Measurements from ENCODE around the gene BBIP1. TPM values are rescaled to one million over a fixed set of nuclear protein-coding genes. Genes with fewer than 3 reads are reported as not detected.

Gene BBIP1
- total and polyA plus RNA-seq, 2 experiments from 2014 or later, result 14.8 to 56.5 TPM

DNA sequence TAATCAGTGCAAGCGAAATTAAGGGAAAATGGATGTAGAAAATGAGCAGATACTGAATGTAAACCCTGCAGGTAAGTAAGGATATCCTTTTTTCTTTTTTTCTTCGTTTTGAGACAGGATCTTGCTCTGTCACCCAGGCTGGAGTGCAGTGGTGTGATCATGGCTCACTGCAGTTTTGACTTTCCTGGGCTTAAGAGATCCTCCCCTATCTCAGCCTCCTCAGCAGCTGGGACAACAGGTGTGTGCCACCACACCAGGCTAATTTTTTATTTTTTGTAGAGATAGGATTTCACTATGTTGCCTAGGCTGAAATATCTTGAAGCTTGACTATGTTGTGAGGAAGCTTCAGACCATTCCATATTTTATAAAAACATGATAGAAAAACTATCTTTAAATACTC, 43.0 kb downstream of the BBIP1 start (continued):
- no peak for TF ChIP-seq EZH2phosphoT487 (IDR thresholded peaks at IDR 0.05; ENCODE audit: unreplicated experiment)
- no peak for TF ChIP-seq STAT1 (IDR thresholded peaks at IDR 0.05; ENCODE audit: unreplicated experiment)
- TF ChIP-seq POLR2AphosphoS5 (IDR thresholded peaks at IDR 0.05; ENCODE audit: low read depth), result no peak

DNA sequence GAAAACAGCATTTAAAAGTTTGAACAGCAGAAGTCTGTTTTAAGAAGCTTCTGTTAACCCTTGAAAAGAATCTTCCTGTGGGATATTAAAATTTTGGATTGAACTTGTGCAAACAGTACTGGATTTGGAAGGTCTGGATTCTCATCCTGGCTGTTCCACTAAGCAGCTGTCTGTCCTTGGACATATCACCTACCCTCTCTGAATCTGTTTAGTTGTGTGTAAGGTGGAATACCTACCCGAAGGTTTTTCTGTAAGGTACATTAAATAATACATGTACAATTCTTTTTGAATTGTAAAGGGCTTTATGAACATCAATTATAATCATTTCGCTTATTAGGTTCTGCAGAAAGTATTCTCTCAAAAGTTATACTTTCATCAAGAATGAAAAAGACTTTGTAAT, 45.0 kb downstream of the BBIP1 start:
- peaks cover 19% of the 10 kb centered on the region for H3K4me1 Mint-ChIP-seq
- H3K79me2 ChIP-seq (replicated peaks; ENCODE audit: insufficient read depth), result peaks cover 13% of the 10 kb centered on the region
- no peaks in the 10 kb centered on the region for H3K36me3 ChIP-seq (ENCODE audit: insufficient read depth)
- peaks cover 22% of the 10 kb centered on the region for H3K4me1 ChIP-seq (ENCODE audit: insufficient read depth)
- H3K9me2 ChIP-seq (ENCODE audit: insufficient read depth), result no peaks in the 10 kb centered on the region
- ATAC-seq (no peak), DNase-seq (ENCODE audit: low spot score) (no peak)
- H3K4me3 Mint-ChIP-seq, result peak overlapping the region; percentile 58
- H3K27ac Mint-ChIP-seq, result no peak overlapping the region
- H3K9me3 Mint-ChIP-seq, result no peaks in the 10 kb centered on the region
- H3K27ac ChIP-seq (ENCODE audit: low read depth), result no peak overlapping the region
- H3K4me3 ChIP-seq, result peak overlapping the region; percentile 61; the same call in 1 of the 2 replicates
- H3K4me2 ChIP-seq, result peak overlapping the region; percentile 80
- no peak for TF ChIP-seq EZH2phosphoT487 (IDR thresholded peaks at IDR 0.05; ENCODE audit: unreplicated experiment)
- TF ChIP-seq, protein P1, sequence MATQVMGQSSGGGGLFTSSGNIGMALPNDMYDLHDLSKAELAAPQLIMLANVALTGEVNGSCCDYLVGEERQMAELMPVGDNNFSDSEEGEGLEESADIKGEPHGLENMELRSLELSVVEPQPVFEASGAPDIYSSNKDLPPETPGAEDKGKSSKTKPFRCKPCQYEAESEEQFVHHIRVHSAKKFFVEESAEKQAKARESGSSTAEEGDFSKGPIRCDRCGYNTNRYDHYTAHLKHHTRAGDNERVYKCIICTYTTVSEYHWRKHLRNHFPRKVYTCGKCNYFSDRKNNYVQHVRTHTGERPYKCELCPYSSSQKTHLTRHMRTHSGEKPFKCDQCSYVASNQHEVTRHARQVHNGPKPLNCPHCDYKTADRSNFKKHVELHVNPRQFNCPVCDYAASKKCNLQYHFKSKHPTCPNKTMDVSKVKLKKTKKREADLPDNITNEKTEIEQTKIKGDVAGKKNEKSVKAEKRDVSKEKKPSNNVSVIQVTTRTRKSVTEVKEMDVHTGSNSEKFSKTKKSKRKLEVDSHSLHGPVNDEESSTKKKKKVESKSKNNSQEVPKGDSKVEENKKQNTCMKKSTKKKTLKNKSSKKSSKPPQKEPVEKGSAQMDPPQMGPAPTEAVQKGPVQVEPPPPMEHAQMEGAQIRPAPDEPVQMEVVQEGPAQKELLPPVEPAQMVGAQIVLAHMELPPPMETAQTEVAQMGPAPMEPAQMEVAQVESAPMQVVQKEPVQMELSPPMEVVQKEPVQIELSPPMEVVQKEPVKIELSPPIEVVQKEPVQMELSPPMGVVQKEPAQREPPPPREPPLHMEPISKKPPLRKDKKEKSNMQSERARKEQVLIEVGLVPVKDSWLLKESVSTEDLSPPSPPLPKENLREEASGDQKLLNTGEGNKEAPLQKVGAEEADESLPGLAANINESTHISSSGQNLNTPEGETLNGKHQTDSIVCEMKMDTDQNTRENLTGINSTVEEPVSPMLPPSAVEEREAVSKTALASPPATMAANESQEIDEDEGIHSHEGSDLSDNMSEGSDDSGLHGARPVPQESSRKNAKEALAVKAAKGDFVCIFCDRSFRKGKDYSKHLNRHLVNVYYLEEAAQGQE (IDR thresholded peaks at IDR 0.05; ENCODE audit: unreplicated experiment), result no peak
- no peak overlapping the region for H2AFZ ChIP-seq
- no peaks in the 10 kb centered on the region for H4K20me1 ChIP-seq (replicated peaks; ENCODE audit: insufficient read depth)
- H3K27me3 ChIP-seq (ENCODE audit: insufficient read depth), result no peaks in the 10 kb centered on the region
- H3F3A ChIP-seq (replicated peaks; ENCODE audit: low read depth), result no peaks in the 10 kb centered on the region
- H3K27me3 Mint-ChIP-seq (ENCODE audit: insufficient read depth, low read depth, poor library complexity), result peaks cover 3% of the 10 kb centered on the region
- no peaks in the 10 kb centered on the region; the same call in 2 of the 3 replicates for H3K36me3 Mint-ChIP-seq (ENCODE audit: low read depth)

GRCh38 chr10:110872984-110873923, 45.7 kb downstream of the BBIP1 start:
- peak overlapping the region; percentile 94; the same call in 1 of the 2 replicates for H3K27ac Mint-ChIP-seq
- H3K27me3 Mint-ChIP-seq (ENCODE audit: insufficient read depth, low read depth, poor library complexity), result peaks cover 3% of the 10 kb centered on the region
- Histone ChIP-seq H2AFZ (peak overlapping the region; percentile 77), H3K4me2 (peak overlapping the region; percentile 80), H3K4me1 (ENCODE audit: insufficient read depth) (peaks cover 22% of the 10 kb centered on the region), H3K36me3 (ENCODE audit: insufficient read depth) (no peaks in the 10 kb centered on the region), H3K79me2 (replicated peaks; ENCODE audit: insufficient read depth) (peaks cover 13% of the 10 kb centered on the region), H3K27ac (ENCODE audit: low read depth) (peak overlapping the region; percentile 84), H3K4me3 (peak overlapping the region; percentile 61), H3K9me2 (ENCODE audit: insufficient read depth) (no peaks in the 10 kb centered on the region), H3K27me3 (ENCODE audit: insufficient read depth) (no peaks in the 10 kb centered on the region), H3F3A (replicated peaks; ENCODE audit: low read depth) (no peaks in the 10 kb centered on the region), H4K20me1 (replicated peaks; ENCODE audit: insufficient read depth) (no peaks in the 10 kb centered on the region)
- H3K4me1 Mint-ChIP-seq, result peaks cover 19% of the 10 kb centered on the region
- no peak for ATAC-seq
- no peaks in the 10 kb centered on the region; the same call in 2 of the 3 replicates for H3K36me3 Mint-ChIP-seq (ENCODE audit: low read depth)
- no peak for DNase-seq (ENCODE audit: low spot score)
- H3K9me3 Mint-ChIP-seq, result no peaks in the 10 kb centered on the region
- H3K4me3 Mint-ChIP-seq, result peak overlapping the region; percentile 90
- TF ChIP-seq JUNB (IDR thresholded peaks at IDR 0.05; ENCODE audit: unreplicated experiment), result no peak
- TF ChIP-seq CTCF (conservative IDR thresholded peaks at IDR 0.05; ENCODE audit: low read depth in 2 of 2), result no peak
- TF ChIP-seq NANOG (IDR thresholded peaks at IDR 0.05; ENCODE audit: borderline replicate concordance), result no peak
- TF ChIP-seq ZNF331 (CRISPR knock-in tag; IDR thresholded peaks at IDR 0.05; ENCODE audit: low read depth), result no peak
- TF ChIP-seq EZH2 (IDR thresholded peaks at IDR 0.05; ENCODE audit: low read depth, unreplicated experiment), result no peak
- no peak for TF ChIP-seq CREB1 (CRISPR knock-in tag; IDR thresholded peaks at IDR 0.05; ENCODE audit: low read depth)
- no peak for TF ChIP-seq ZNF114 (CRISPR knock-in tag; IDR thresholded peaks at IDR 0.05)
- no peak for TF ChIP-seq POLR2AphosphoS5 (IDR thresholded peaks at IDR 0.05; ENCODE audit: low read depth)
- no peak for TF ChIP-seq ETS1 (IDR thresholded peaks at IDR 0.05)
- TF ChIP-seq STAT1 (IDR thresholded peaks at IDR 0.05; ENCODE audit: unreplicated experiment), result no peak

Data from GM23338 (cell line).